Brain microvascular endothelial cell (primary cell): ENCODE results near the gene TNPO3.

ENCODE experiments used
- DNase-seq: peaks from one replicate; pipeline ENCODE4 v3.0.0-alpha.2; 2020
- H3K27ac ChIP-seq: fragments of 250-450 bp; sonication (Bioruptor Pico); 2 replicates; pipeline ENCODE4 v1.5.1; 2020; ENCODE audit warnings: mild to moderate bottlenecking, moderate library complexity
- H3K27me3 ChIP-seq: fragments of 250-450 bp; sonication (Bioruptor Pico); replicated peaks from 2 replicates; pipeline ENCODE4 v1.5.1; 2020; ENCODE audit warnings: mild to moderate bottlenecking
- H3K36me3 ChIP-seq: fragments of 250-450 bp; sonication (Bioruptor Pico); replicated peaks from 2 replicates; pipeline ENCODE4 v1.5.1; 2020; ENCODE audit warnings: mild to moderate bottlenecking
- H3K4me3 ChIP-seq: 2 replicates; pipeline ENCODE4 v1.5.1; 2011; ENCODE audit warnings: low read depth, mild to moderate bottlenecking, control low read depth, low read length, moderate library complexity
- CTCF ChIP-seq: IDR thresholded peaks from 2 replicates; pipeline ENCODE4 v1.5.1; 2011; ENCODE audit warnings: low read depth, mild to moderate bottlenecking, moderate library complexity, low read length, control low read depth, inconsistent platforms; ENCODE audit errors: missing control alignments
- in situ Hi-C: cut with HindIII; loops from 2 replicates; pipeline ENCODE4 v1.10.0; 2017; ENCODE audit warnings: low sequenced_read_pairs, low pct_ligation_motif_present

The TNPO3 gene

GRCh38 chr7:128932862-128933179 lies 122.1 kb downstream of the TNPO3 start:
- Histone ChIP-seq H3K36me3 (no peaks in the 10 kb centered on the region), H3K27ac (no peak overlapping the region), H3K27me3 (peaks cover 15% of the 10 kb centered on the region), H3K4me3 (no peak overlapping the region)
- no peak for TF ChIP-seq CTCF
- in situ Hi-C loops: no loop called here
- DNase-seq: no peak

GRCh38 chr7:128931965-128932861 lies 122.7 kb downstream of the TNPO3 start:
- in situ Hi-C loops: no loop called here
- DNase-seq: no peak
- H3K27ac ChIP-seq: no peak overlapping the region
- peaks cover 9% of the 10 kb centered on the region for H3K27me3 ChIP-seq
- TF ChIP-seq CTCF: no peak
- H3K4me3 ChIP-seq: no peak overlapping the region
- H3K36me3 ChIP-seq: no peaks in the 10 kb centered on the region

- Histone ChIP-seq H3K27me3 (peaks cover under 1% of the 10 kb centered on the region), H3K27ac (no peak overlapping the region), H3K36me3 (no peaks in the 10 kb centered on the region), H3K4me3 (no peak overlapping the region)
- no peak for DNase-seq
- no peak for TF ChIP-seq CTCF
- in situ Hi-C loops: no loop called here
These were observed 123.6 kb downstream of the TNPO3 start for GRCh38 chr7:128931190-128931798.

GRCh38 chr7:128928882-128929788 lies 125.8 kb downstream of the TNPO3 start:
- DNase-seq: no peak
- Histone ChIP-seq H3K27ac (no peak overlapping the region), H3K36me3 (no peaks in the 10 kb centered on the region), H3K4me3 (no peak overlapping the region), H3K27me3 (peaks cover 3% of the 10 kb centered on the region)
- TF ChIP-seq CTCF: no peak
- in situ Hi-C loops: no loop called here

- Histone ChIP-seq H3K27ac (no peak overlapping the region), H3K4me3 (no peak overlapping the region), H3K27me3 (peaks cover 5% of the 10 kb centered on the region), H3K36me3 (no peaks in the 10 kb centered on the region)
- in situ Hi-C loops: no loop called here
- no peak for DNase-seq
- no peak for TF ChIP-seq CTCF
These were observed 126.6 kb downstream of the TNPO3 start for GRCh38 chr7:128928159-128928813.
